Measurements from ENCODE around the gene INAFM2. TPM values are rescaled to one million over a fixed set of nuclear protein-coding genes. Genes with fewer than 3 reads are reported as not detected.

INAFM2 gene
- total and polyA plus RNA-seq, 4 donors: 3.3 to 5.7 (median 4.4) TPM

GRCh38 chr15:40302288-40302886 is 21.1 kb upstream of the INAFM2 start:
- DNase-seq (ENCODE audit: low spot score): no peak
- Histone ChIP-seq H3K9me3 (ENCODE audit: control insufficient read depth in 4 of 4, low read length in 3 of 4) (peaks cover 0 to 4% (median 0%) of the 10 kb centered on the region in 4 donors), H3K27ac (ENCODE audit: low read depth in 1 of 2, low read length in 2 of 2) (no peak overlapping the region), H3K9ac (ENCODE audit: low read depth in 1 of 2, low read length in 2 of 2) (no peak overlapping the region), H3K27me3 (ENCODE audit: control insufficient read depth in 4 of 4, insufficient read depth in 4 of 4, low read length in 3 of 4) (no peaks in the 10 kb centered on the region), H3K36me3 (ENCODE audit: control insufficient read depth in 4 of 4, insufficient read depth in 3 of 4, low read depth in 1 of 4, low read length in 3 of 4) (peaks cover 0 to 2% (median 0%) of the 10 kb centered on the region in 4 donors), H3K4me3 (ENCODE audit: low read depth in 1 of 3, low read length in 3 of 3) (no peak overlapping the region), H3K4me1 (ENCODE audit: control insufficient read depth in 4 of 4, insufficient read depth in 4 of 4, low read length in 3 of 4) (no peaks in the 10 kb centered on the region)
- TF ChIP-seq HNF4A (conservative IDR thresholded peaks at IDR 0.05) (no peak), RAD21 (IDR thresholded peaks at IDR 0.05) (no peak), ATF3 (IDR thresholded peaks at IDR 0.05) (no peak), RXRA (IDR thresholded peaks at IDR 0.05) (no peak), ZBTB33 (IDR thresholded peaks at IDR 0.05) (no peak)
- WGBS: 89% methylated on average over 19 of the region's 19 CpGs

- Histone ChIP-seq H3K9me3 (ENCODE audit: control insufficient read depth in 4 of 4, low read length in 3 of 4) (peaks cover 0 to 4% (median 0%) of the 10 kb centered on the region in 4 donors), H3K4me3 (ENCODE audit: low read depth in 1 of 3, low read length in 3 of 3) (no peak overlapping the region), H3K27me3 (ENCODE audit: control insufficient read depth in 4 of 4, insufficient read depth in 4 of 4, low read length in 3 of 4) (no peaks in the 10 kb centered on the region), H3K36me3 (ENCODE audit: control insufficient read depth in 4 of 4, insufficient read depth in 3 of 4, low read depth in 1 of 4, low read length in 3 of 4) (no peaks in the 10 kb centered on the region), H3K9ac (ENCODE audit: low read depth in 1 of 2, low read length in 2 of 2) (no peak overlapping the region), H3K27ac (ENCODE audit: low read depth in 1 of 2, low read length in 2 of 2) (no peak overlapping the region), H3K4me1 (ENCODE audit: control insufficient read depth in 4 of 4, insufficient read depth in 4 of 4, low read length in 3 of 4) (no peaks in the 10 kb centered on the region)
- no peak for DNase-seq (ENCODE audit: low spot score)
- TF ChIP-seq NR2F2 (IDR thresholded peaks at IDR 0.05) (no peak), FOXA2 (IDR thresholded peaks at IDR 0.05) (no peak), MAX (IDR thresholded peaks at IDR 0.05) (no peak), RAD21 (IDR thresholded peaks at IDR 0.05) (no peak), GABPA (IDR thresholded peaks at IDR 0.05 in 1 of 2, conservative IDR thresholded peaks at IDR 0.05 in 1 of 2) (no peak), TAF1 (conservative IDR thresholded peaks at IDR 0.05) (no peak), YY1 (IDR thresholded peaks at IDR 0.05) (no peak), ZBTB33 (IDR thresholded peaks at IDR 0.05) (no peak), ATF3 (IDR thresholded peaks at IDR 0.05) (no peak), REST (IDR thresholded peaks at IDR 0.05) (no peak), HNF4A (conservative IDR thresholded peaks at IDR 0.05) (no peak), FOXA1 (IDR thresholded peaks at IDR 0.05) (no peak), HNF4G (IDR thresholded peaks at IDR 0.05) (no peak), EGR1 (IDR thresholded peaks at IDR 0.05; ENCODE audit: low read depth in 2 of 2) (no peak)
- WGBS: 75% methylated on average over 11 of the region's 11 CpGs
Measured at GRCh38 chr15:40302981-40303380, 20.5 kb upstream of the INAFM2 start.

All from liver (tissue), 9 donors.